Activated T-cell treated with anti-CD3 and anti-CD28 coated beads for 4 hours (primary cell): ENCODE data around the gene SUPT5H.
A peak's percentile ranks its signal among the peaks of the same experiment; 100 is the strongest.

Experiments
- DNase-seq: peaks from one replicate; pipeline ENCODE4 v3.0.0-alpha.2; 2020

Gene SUPT5H

DNA sequence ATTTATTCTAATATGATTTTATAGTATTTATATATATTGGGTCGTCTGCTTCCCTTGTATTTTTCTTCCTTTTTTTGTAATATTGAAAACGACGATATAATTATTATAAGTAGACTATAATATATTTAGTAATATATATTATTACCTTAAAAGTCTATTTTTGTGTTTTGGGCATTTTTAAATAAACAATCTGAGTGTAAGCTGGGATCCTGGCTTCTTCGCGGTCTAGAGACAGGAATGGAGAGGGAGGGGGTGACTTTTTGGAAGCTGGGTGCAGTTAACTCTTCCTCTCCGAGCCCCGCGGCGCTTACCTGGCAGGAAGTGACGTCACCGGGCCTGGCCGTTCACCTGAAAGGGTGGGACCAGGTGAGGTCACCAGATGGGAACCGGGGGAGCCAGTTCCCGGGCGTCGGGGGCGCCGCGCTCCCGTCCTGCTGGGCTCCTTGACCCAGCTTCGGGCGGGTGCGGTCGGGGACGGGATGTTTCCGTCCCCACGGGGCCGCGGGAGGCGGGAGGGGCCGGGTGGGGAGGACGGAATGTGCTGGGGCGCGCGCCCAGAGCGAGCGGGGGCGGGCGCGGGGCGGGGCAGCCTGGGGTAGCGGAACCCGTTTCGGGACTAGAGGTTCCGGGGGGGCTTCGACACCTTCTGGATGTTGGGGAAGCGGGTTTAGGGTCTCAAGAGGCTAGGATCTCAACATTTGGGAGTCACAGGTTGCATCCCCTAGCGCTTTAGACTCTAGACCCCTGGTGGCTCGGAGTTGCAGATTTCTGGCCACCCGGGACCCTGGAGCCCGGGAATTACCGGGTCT is 36.0 kb upstream of the SUPT5H start:
- DNase-seq: peak; percentile 75

DNA sequence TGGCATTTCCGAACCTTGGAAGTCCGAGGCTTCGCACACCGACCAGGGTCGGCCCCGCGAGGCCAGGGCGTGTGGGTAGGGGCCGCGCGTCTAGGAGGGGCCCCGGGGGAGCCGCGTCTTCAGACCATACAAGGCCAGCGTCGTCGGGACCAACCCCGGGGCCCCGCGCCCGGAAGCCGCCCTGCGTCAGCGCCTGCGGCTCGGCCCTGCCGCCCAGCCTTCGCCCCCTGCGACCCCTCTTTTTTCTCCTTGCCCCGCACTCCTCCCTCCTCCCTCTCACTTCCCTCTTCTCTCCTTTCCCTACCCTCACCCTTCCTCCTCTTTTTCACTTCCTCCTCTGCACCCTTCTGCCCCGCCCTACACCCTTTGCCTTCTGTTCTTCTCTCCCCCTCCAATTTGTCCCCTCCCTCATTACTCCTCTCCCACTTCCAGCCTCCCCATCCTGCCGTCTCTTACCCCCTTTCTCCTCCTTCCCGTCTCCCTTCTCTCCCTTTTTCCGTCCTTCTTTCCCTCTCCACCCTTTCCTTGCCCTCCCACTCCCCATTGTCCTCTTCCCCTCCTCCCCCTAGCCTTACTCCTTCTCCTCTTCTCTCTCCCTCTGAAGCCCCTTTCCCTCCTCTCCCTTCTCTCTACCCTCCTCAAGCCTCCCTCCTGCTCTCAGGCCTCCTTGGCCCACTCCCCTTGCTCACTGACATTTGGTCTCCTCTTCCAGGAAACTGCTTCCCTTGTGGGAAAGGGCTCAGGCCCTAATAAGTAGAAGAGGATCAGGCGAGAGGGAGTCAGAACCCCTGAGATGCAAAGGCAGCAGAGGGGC is 35.2 kb upstream of the SUPT5H start:
- no peak for DNase-seq

DNA sequence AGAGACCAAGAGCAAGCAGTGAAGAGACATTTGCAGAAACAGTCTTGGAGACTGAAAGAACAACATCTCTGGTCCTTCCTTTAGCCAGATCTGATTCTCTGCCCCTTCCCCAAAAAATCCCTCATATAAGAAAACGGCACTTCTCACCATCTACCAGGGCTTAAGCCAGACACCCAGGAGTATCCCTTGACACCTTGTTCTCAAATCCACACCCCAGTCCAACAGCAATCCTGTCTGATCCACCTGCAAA is 34.6 kb upstream of the SUPT5H start:
- no peak for DNase-seq

DNA sequence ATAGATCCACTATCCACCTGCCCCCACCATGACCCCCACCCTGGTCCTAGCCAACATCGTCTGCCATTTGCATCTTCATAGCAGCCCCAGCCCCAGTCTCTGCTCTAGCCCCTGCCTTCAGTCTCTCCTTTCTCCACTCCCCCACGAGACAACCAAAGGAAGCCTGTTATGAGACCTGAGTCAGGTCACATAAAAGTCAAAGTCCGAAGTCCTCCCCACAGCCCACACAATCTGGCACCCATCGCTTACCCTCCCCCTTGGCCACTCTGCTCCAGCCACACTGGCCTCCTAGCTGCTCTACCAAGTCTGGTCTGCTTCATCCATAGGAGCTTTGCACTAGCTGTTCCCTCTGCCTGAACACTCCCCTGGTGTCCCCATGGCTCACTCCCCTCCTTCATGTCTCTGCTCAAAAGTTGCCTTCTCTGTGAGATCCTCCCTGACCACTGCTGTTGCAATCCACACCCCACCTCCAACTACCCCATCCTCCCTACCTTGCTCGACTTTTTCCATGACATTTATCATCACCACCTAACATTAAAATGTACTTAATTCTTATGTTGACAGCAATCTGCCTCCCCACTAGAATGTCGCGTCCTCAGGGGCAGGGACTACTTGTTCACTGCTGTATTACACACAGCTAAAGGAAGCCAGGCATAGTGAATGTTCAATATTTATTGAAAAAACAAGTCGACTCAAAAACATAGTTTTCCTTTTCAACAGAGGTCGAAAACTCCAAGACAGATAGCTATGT is 34.1 kb upstream of the SUPT5H start:
- no peak for DNase-seq

DNA sequence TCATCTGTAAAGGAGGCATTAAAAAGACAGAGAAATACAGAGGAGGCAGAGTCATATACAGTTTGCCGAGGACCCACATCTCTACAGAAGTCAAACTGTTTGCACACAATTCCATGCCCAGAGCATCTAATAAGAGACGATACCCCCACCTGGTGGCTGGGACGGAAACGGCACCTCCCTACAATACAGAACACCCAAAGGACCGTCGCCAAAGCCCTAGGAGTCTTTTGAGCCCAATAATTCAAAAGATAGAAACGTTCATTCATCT is 33.6 kb upstream of the SUPT5H start:
- DNase-seq: peak; percentile 92

DNA sequence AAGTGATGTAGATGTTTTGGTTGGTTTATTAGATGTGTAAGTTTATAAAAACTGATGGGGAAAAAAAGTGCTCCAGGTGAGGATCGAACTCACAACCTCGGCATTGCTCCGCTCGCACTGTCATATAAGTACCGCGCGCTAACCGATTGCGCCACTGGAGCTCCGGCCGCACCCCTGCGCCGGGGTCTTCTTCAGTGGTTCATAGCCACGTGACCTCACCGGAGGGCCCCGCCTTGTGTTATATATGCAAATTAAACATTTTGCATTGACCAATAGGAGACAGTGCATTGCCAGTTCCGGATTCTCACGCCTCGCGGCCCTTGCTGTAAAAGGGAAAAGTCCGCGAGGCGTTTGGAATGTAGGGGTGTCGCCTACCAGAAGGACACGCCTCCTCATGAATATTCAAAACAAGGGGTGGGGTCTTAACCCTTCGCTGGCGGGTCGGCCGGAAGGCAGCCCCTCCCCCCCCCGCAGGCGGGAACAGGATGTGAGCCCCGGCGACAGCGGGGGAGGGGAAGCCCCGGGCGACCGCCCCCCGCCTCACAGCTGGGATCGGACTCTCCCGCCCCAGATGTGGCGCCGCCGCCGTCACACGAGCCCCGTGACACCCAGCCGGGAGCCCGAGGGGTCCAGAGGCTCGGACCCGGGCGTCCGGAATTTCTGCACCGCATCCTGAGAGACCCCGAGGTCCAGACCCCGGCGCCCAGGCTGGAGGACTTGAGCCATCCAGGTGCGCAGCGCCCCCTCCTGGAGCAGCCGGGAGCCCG is 33.1 kb upstream of the SUPT5H start, which contains the start of gene PLEKHG2:
PLEKHG2 (plus strand) TSS at position 570 of the 767 bp plus-strand sequence. CDS start 1,418 bp downstream, outside the sequence.
- DNase-seq: peak; percentile 97

DNA sequence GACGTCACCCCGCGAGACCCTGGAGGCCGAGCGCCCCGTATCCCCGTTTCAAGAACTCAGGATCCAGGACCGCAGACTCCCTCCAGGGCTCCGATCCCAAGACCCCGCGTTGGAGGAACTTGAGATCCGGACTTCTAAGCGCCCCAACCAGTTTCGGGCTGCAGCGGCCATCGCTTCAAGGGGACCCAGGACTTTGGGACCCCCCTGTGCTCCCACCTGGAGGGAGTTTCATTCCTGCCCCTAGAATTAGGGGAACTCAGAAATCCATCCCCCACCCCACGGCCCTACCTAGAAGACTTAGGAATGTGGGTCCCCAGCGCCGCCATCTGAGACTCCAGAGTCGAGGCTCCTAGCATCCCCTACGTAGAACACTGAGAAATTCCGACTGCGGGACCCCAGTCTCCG is 32.5 kb upstream of the SUPT5H start:
- DNase-seq: no peak

DNA sequence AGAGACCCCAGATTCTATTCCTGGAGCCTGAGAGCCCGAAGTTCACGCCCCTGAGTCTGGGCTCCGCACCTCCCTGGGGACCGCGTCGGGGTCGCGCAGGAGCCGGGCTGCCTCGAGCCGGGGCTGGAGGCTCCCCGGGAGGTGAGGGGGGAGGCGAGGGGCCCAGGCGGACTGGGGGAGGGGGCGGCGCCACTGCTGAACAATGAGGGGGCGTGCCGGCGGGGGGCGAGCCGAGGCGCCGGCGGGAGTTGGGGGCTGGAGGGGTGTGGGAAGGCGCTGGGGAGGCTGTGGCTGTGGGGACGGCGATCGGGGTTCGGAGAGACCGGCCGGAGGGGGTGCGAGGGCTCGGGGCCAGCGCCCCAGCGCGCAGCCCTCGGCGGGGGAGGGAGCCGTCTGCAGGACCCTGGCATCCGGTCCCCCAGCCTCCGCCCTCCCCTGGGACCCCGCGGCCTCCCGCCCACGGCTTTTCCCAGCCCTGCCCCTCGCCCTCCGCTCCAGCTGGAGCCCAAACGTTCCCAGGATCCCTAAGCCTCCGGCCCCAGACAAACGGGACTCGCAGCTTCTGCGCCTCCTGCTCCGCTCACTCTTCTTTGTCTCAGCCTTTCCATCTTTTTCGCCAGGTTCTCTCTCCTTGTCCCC is 32.0 kb upstream of the SUPT5H start:
- no peak for DNase-seq

DNA sequence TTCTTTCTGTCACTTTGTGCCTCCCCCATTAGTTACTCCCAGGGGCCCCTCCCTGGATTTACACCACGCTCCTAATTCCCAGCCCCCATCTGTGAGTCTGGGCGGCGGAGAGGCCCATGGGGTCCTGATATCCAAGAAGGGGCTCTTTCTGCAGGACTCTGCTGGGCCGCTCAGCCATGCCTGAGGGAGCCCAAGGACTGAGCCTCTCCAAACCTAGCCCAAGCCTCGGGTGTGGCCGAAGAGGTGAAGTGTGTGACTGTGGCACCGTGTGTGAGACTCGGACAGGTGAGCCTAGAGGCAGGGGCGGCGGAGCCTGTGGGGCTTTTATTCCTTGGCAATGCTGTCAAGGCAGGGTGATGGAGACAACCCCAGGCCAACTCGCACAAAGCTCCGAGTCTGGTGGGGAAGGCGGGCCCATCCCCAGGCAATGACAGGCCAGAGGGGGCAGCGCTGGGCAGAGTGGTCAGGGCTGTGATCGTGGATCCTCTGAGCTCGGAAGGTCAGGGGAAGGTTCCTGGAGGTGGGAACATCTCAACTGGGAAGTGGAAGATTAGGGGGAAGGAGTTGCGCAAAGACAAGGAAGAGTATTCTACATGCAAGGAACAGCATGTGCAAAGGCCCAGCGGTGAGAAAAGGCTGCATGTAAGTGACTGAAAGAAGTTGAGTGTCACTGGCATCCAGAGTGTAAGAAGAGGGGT is 31.3 kb upstream of the SUPT5H start:
- DNase-seq: no peak

DNA sequence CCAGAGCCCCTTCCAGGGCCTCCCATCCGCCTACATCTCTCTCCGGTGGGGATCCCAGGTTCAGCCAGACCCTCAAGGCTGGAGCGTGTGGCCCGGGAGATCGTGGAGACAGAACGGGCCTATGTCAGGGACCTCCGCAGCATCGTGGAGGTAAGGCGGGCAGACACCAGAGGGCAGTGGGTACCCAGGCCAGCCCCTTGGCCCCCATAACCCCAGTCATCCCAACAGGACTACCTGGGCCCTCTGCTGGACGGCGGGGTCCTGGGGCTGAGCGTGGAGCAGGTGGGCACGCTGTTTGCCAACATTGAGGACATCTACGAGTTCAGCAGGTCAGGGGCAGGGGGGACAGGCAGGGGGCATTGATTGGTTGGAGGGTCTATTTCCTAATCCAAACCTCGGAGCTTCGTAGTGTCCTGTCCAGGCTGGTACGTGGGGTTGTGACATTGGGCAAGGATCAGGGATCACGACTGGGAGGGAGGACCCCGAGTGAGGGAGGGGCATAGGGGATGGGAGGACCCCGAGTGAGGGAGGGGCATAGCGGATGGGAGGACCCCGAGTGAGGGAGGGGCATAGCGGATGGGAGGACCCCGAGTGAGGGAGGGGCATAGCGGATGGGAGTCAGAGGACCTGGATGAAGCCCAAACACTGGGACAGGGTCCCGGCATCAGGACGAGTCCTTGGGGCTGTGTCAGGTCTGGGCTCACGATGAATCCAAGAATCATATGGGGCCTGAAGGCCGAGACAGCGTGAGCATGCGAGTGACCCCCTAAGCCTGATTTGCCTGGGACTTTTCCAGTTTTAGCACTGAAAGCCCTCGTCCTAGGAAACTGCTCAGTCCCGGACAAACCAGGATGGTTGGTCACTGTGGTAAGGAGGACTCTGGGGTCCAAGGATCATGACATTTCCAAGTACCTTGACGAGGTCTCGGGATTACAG is 30.0 kb upstream of the SUPT5H start:
- no peak for DNase-seq

DNA sequence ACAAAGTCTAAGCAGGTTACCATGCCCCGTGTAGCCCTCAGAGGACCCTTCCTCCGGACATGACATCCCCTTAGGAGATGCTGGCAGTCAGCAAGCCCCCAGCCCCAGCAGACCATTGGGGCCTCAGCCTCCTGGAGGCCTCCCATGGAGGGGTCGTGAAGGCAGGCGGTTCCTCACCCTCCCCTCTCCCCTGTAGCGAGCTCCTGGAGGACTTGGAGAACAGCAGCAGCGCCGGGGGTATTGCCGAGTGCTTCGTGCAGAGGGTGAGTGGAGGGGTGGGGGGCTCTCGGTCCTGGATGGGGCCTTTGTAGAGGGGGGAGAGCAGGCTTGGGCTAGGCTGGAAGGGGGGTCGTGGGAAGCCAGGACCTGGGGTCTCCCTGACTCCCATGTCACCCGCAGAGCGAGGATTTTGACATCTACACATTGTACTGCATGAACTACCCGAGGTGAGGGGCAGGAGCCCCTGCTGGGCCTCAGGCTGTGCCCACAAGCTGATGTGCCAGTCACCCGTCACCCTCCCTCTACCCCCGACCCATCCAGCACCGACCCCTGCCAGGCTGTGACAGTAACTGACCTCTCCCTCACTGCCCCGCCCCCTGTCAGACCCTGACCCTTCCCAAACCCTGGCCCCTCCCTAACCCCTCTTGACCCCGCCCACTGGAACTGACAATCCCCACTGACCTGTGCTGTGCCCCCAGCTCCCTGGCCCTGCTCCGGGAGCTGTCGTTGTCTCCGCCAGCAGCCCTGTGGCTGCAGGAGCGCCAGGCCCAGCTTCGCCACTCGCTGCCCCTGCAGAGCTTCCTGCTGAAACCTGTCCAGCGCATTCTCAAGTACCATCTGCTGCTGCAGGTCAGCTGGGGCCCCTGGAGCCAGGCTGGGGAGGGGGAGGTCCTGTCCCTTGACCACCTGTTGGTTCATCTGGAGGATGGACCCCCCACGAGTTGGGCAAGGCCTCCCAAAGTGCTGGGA is 28.9 kb upstream of the SUPT5H start:
- DNase-seq: no peak

DNA sequence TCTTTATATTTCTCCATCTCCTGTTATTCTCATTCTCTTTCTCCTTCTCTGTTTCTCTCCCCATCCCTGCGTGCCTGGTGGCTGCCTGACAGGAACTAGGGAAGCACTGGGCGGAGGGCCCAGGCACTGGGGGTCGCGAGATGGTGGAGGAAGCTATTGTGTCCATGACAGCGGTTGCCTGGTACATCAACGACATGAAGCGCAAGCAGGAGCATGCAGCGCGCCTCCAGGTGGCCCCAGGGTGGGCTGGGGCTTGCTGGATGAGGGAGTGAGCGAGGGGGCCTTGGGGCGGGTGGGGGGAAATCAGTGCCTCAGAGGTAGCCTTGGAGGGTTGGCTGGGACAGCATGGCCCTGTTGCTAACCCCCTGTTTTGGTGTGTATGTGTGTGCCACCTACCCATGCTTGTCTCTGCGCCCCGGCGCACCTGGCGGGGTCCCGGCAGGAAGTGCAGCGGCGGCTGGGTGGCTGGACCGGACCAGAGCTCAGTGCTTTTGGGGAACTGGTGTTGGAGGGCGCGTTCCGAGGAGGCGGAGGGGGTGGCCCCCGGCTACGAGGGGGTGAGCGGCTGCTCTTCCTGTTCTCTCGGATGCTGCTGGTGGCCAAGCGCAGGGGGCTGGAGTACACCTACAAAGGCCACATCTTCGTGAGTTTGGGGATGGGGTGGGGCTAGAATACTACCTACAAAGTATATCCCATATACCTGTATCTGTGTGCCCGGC is 27.8 kb upstream of the SUPT5H start:
- DNase-seq: no peak

DNA sequence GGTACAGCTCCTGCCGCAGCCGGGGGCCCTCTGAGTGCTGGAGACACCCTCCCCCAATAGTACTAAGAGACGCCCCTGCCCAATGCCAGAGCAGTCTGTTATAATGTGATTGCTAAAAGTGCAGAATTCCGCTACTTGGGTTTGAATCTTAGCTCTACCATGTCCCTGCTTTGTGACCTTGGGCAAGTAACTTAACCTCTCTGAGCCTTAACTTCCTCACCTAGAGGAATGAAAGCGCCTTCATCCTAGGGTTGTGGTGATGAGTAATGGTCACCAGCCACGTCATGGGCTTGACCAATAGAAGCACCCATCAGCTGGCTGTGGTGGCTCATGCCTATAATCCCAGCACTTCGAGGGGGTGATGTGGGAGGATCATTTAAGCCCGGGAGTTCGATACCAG is 26.4 kb upstream of the SUPT5H start:
- DNase-seq: no peak

DNA sequence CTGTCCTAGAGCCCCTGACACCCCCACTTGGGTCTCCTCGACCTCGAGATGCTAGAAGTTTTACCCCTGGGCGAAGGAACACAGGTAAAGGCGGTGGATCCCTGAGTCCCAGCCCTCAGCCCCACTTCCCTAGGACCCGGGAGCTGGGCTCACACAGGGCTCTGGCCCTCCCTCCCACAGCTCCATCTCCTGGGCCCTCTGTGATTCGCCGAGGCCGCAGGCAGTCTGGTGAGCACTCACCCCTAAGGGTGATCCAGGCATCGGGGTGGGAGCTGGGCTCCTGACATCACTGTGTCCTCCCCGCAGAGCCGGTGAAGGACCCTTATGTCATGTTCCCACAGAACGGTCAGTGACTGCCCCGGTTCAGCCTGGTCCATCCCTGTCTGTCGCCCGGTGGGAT is 24.6 kb upstream of the SUPT5H start:
- no peak for DNase-seq

DNA sequence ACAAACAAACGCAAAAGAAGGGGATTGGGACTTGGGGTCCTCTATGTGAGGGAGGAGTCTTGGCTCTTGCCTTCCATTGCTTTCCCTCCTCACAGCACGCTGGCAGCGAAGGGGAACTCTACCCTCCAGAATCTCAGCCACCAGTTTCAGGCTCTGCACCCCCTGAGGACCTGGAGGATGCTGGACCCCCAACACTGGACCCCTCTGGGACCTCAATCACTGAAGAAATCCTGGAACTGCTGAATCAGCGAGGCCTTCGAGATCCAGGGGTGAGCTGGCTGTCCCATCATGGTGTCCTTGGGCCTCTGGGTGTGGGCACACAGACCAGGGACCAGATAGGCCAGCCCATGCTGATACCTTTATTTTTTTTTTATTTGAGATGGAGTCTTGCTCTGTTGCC is 23.4 kb upstream of the SUPT5H start:
- DNase-seq: no peak

DNA sequence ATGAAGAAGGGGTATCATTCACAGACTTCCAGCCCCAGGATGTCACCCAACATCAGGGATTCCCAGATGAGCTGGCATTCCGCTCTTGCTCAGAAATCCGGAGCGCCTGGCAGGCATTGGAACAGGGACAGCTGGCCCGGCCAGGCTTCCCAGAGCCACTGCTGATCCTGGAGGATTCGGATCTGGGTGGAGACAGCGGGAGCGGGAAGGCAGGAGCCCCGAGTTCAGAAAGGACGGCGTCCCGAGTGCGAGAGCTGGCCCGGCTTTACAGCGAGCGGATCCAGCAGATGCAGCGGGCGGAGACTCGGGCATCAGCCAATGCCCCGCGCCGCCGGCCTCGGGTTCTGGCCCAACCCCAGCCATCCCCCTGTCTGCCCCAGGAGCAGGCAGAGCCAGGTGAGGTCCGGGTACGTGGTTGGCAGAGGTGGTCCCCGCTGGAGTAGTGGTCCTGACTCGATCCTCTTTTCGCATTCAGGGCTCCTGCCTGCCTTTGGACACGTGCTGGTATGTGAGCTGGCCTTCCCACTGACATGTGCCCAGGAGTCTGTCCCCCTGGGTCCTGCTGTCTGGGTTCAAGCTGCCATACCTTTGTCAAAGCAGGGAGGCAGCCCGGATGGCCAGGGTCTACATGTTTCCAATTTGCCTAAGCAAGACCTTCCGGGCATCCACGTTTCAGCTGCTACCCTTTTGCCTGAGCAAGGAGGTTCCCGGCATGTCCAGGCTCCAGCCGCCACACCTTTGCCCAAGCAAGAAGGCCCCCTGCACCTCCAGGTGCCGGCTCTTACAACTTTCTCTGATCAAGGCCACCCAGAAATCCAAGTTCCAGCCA is 21.9 kb upstream of the SUPT5H start:
- DNase-seq: no peak

DNA sequence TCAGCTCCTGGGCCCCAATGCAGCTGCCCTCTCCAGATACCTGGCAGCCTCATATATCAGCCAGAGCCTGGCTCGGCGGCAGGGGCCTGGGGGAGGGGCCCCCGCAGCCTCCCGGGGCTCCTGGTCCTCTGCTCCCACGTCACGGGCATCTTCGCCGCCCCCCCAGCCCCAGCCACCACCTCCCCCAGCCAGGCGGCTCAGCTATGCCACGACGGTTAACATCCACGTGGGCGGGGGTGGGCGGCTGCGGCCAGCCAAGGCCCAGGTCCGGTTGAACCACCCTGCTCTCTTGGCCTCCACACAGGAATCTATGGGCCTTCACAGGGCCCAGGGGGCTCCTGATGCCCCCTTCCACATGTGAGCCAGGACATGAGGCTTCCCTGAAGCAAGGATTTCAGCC is 20.4 kb upstream of the SUPT5H start:
- no peak for DNase-seq

DNA sequence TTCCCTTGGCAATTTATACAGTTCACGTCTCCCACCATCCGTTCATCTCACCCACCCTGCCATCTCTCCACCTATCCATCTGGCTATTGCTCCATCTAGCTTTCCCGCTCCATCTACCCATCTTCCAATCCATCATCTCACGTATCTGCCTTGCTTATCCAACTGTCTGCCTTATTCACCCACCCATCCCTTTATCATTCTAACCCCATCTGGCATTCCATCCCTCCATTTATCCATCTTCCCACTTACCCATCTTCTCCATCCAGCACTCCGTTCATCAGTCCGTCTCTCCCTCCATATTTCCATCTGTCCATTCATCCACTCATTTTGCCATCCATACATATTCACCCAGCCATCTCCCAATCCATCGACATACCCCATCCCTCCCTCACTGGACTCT is 19.6 kb upstream of the SUPT5H start:
- DNase-seq: no peak
